SKM-1 treated with dmso at 0.1 percent for 144 hours (cell line): ENCODE results near the gene HHIPL2.
"Not testable (repeated sequence)": the region's sequence is repeated elsewhere in the genome, so short reads cannot be mapped to it uniquely, and the experiment has no call there.

Source experiments
- DNase-seq: peaks from one replicate; lab custom pipeline; 2025; ENCODE audit not compliant: unreplicated experiment; lab: John Stamatoyannopoulos, UW

HHIPL2 gene

DNA sequence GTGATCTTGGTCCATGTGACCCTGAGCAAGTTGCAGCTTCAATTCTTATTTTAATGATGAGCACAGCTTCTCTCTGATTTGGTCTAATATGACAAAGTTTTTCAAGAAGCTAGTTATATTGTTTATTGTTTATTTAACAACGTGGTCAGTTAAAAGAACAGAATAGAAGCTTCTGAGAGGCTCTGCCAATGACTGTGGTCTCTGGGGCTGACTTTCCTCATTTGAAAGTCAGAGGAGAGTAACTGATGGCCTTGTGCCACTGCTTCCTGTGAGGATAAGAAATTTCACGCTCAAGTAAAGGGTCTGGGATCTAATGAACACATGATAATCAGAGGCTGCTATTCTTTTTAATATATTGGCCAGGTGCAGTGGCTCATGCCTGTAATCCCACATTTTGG is 7.3 kb downstream of the HHIPL2 start:
- no peak for DNase-seq

DNA sequence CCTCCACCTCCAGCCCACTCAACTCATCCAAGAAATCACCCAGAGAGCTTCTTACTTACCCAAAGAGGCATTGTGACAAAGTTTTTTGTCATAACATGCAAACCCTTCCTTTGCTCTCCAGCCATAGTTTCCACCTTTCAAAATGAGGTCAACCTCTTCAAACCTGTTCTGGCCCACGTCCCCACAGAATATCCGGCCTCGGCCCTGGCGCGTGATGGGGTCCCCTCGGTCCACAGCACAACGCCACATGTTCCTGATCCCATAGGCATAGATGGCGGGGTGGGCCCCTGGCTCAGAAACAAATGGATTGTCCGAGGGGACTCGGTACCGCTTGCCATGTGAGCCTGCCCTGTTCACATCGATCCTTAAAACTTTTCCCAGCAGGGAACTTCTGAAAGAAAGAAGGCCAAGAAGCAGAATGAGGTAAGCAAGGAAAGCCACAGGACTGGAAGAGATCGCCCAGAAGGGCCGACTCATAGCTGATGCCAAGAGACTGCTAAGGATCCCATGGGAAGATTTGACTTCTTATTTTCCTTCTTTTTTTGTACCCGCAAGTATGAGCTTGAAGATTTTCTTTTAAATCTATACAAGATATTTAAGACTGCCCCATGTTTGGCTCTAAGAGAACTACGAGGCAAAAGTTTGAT is 7.8 kb downstream of the HHIPL2 start:
- no peak for DNase-seq

GRCh38 chr1:222535455-222535854 is 12.4 kb downstream of the HHIPL2 start:
- no peak for DNase-seq

DNA sequence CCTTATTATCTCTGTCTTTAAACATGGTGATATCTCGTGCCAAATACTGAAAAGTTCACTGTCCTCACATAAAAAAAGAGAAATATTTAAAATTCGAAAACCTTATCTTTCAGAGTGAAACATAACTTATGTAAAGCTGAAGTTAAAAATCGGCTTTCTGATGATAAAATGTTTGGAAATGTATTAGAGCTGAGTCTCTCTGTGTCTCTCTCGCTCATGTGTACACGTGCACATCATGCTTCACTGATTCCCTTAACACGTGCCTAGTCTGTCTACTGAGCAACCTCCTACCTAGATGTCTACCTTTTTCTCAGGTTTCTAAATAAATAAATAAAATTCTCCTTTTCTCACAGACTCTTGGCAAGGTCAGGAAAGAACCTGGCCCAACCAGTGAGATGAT is 17.1 kb downstream of the HHIPL2 start:
- DNase-seq, result no peak

DNA sequence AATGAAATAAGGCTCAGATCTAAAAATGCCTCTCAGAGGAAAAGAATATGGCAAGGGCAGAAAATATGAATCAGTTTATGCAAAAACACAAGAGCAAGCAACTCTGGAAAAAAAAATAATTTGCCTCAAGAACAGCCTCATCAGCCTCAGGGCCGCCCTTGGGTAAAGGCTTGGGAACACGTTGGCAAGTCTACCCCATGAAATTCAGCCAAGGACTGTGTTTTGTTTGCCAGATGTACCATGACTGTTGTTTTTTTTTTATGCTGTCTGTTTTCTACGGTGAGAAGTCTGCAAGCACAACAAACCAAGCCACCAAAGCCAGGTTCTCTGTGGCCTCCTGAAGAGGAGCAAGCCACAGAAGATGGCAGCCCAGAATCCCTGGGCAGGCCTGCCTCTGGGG is 18.0 kb downstream of the HHIPL2 start:
- DNase-seq, result no peak

- no peak for DNase-seq
These were observed 18.7 kb downstream of the HHIPL2 start for GRCh38 chr1:222529181-222529580.

DNA sequence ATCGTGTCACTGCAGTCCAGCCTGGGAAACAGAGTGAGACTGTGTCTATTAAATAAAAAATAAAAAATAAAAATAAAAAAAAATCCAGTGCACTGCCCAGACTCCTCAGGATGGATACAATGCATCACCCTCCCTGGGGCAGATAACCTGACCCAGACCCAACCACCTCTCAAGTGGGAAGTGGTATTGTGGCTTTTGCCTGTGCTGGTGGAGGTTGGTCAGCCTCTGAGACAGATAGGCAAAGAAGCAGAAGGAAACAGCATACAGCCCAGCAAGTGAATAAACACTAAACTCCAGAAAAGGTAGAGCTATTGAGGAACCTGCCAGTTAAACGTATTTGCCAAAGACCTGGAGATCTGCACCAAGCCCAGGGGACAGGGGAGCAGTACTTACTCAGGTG is 22.0 kb downstream of the HHIPL2 start:
- DNase-seq, result peak; percentile 93

GRCh38 chr1:222523852-222524251 is 24.1 kb downstream of the HHIPL2 start:
- peak; percentile 13 for DNase-seq

- DNase-seq, result peak; percentile 91
These were observed 25.6 kb downstream of the HHIPL2 start for GRCh38 chr1:222522105-222522915.

- DNase-seq, result peak; percentile 79
These were observed 26.4 kb downstream of the HHIPL2 start for GRCh38 chr1:222521299-222522104.

DNA sequence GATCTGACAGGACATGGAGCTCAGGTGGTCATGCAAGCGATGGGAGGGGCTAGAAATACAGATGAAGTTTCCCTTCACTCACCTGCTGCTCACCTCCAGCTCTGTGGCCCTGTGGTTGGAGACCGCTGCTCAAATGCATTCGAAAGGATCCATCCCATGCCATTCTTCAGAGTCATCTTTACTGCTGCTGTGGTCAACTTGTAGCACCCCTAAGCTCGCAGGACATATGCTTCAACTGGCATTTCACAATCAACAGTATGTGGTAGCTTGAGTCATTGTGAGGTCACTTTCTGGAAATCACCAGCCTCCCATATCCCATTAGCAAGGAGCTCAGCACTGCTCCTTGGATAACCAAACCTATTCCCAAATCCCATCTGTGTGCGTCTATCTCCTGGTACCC is 58.4 kb downstream of the HHIPL2 start:
- not testable (repeated sequence) for DNase-seq

DNA sequence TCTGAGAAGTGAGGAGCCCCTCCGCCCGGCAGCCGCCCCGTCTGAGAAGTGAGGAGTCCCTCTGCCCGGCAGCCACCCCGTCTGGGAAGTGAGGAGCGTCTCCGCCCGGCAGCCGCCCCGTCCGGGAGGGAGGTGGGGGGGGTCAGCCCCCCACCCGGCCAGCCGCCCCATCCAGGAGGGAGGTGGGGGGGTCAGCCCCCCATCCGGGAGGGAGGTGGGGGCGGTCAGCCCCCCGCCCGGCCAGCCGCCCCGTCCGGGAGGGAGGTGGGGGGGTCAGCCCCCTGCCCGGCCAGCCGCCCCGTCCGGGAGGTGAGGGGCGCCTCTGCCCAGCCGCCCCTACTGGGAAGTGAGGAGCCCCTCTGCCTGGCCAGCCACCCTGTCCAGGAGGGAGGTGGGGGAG is 60.1 kb downstream of the HHIPL2 start:
- not testable (repeated sequence) for DNase-seq

GRCh38 chr1:222484005-222484404 is 63.9 kb downstream of the HHIPL2 start:
- DNase-seq, result not testable (repeated sequence)

GRCh38 chr1:222479567-222479966 is 68.3 kb downstream of the HHIPL2 start:
- DNase-seq, result peak; percentile 16

DNA sequence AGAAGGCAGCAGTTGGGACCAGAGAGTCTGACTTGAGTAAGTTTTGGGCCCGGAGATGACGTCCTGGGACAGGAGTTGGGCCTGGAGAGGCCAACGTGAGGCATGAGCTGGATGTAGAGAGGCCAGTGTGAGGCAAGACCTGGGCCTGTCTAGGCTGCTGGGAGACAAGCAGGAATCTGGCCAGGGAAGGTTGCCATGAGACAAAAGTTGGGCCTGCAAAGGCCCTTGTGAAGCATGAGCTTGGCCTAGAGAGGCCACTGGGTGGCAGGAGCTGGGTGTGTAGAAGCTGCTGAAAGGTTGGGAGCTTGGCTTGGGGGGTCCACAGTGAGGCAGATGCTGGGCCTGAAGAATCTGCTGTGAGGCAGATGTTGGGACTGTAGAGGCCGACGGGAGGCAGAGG is 71.5 kb downstream of the HHIPL2 start:
- DNase-seq, result not testable (repeated sequence)

GRCh38 chr1:222473717-222474116 is 74.2 kb downstream of the HHIPL2 start:
- DNase-seq, result not testable (repeated sequence)

DNA sequence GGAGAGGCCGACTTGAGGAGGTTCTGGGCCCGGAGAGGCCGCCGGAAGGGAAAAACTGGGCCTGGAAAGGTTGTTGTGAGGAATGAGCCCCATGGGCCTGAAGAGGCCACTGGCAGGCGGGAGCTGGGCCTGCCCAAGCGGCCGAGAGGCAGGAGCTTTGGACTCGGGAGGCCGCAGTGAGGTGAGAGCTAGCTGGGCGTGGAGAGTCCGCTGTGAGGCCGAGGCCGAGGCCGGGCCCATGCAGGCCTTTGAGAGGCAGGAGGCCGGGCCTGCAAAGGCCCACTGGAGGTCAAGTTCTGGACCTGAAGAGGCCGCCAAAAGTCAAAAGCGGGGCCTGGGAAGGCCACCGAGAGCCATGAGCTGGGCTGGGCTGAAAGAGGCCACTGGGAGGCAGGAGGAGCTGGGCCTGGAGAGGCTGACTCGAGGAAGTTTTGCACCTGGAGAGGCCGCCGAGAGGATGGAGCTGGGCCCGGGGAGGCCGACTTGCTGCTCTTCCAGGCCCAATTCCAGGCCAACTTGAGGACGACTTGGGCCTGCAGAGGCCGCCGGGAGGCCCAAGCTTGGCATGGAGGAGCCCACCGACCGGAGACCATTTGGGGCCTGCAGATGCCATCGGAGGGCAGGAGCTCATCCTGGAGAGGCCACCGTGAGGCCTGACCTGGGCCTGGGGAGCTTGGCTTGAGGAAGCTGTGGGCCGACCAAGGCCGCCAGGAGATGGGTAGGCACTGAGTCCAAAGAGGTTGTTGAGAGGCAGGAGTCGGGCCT is 74.9 kb downstream of the HHIPL2 start:
- not testable (repeated sequence) for DNase-seq
